BLaER1 treated with 17β-estradiol and CSF1 and Interleukin-3, amounts not matched to agents 10 nM and 100 nM (cell line): ENCODE data around the gene RGS12.
A peak's percentile ranks its signal among the peaks of the same experiment; 100 is the strongest.

Source experiments
- H3K27ac ChIP-seq, 11 experiments: shearing (Covaris generic); formaldehyde crosslinking; 2 replicates each; pipeline ENCODE4 v1.8.1; 2022
- H3K27me3 ChIP-seq, 11 experiments: shearing (Covaris generic); formaldehyde crosslinking; 2 replicates each; pipeline ENCODE4 v1.8.1; 2022
- H3K36me3 ChIP-seq, 11 experiments: shearing (Covaris generic); formaldehyde crosslinking; 2 replicates each; pipeline ENCODE4 v1.8.1; 2022
- H3K4me1 ChIP-seq, 10 experiments: shearing (Covaris generic); formaldehyde crosslinking; 2 replicates each; pipeline ENCODE4 v1.8.1; 2022
- H3K4me2 ChIP-seq, 11 experiments: shearing (Covaris generic); formaldehyde crosslinking; 2 replicates each; pipeline ENCODE4 v1.8.1; 2022
- H3K4me3 ChIP-seq, 10 experiments: shearing (Covaris generic); formaldehyde crosslinking; 2 replicates each; pipeline ENCODE4 v1.8.1; 2022
- H3K9ac ChIP-seq, 11 experiments: shearing (Covaris generic); formaldehyde crosslinking; 2 replicates each; pipeline ENCODE4 v1.8.1; 2022
- H3K9me3 ChIP-seq, 11 experiments: shearing (Covaris generic); formaldehyde crosslinking; replicated peaks in 1 of 11; 2 replicates each; pipeline ENCODE4 v1.8.1; 2022
- H4K20me1 ChIP-seq, 11 experiments: shearing (Covaris generic); formaldehyde crosslinking; 2 replicates each; pipeline ENCODE4 v1.8.1; 2022
- Cebpa-rat ChIP-seq, 11 experiments: shearing (Covaris generic); IDR thresholded peaks; 2 replicates each; pipeline ENCODE4 v1.8.1; 2022

RGS12 gene

GRCh38 chr4:3280466-3280865 lies 12.4 kb upstream of the RGS12 start:
- Histone ChIP-seq H3K4me3 (no peak overlapping the region), H3K27me3 (0 out of 22 replicates have a peak, but pooled peaks cover 0 to 5% (median 0%) of the 10 kb centered on the region in 11 experiments), H3K36me3 (peaks cover 0 to 7% (median 0%) of the 10 kb centered on the region in 11 experiments; a peak in 4 of 22 replicates), H3K27ac (no peak overlapping the region), H3K4me2 (no peak overlapping the region), H3K9ac (no peak overlapping the region), H3K9me3 (peaks cover 31 to 54% (median 48%) of the 10 kb centered on the region in 11 experiments), H3K4me1 (peaks cover 15 to 32% (median 20%) of the 10 kb centered on the region in 10 experiments), H4K20me1 (no peaks in the 10 kb centered on the region)
- TF ChIP-seq Cebpa-rat (IDR thresholded peaks at IDR 0.05), result no peak

GRCh38 chr4:3283483-3283882 lies 9.3 kb upstream of the RGS12 start:
- TF ChIP-seq Cebpa-rat (IDR thresholded peaks at IDR 0.05), result no peak
- Histone ChIP-seq H3K27me3 (peaks cover 0 to 31% (median 0%) of the 10 kb centered on the region in 11 experiments; a peak in 5 of 22 replicates), H3K4me3 (no peak overlapping the region), H3K36me3 (peaks cover 0 to 7% (median 0%) of the 10 kb centered on the region in 11 experiments; a peak in 4 of 22 replicates), H3K27ac (peak overlapping the region in 3 of 11 experiments; percentile 13 to 97 (median 41); a peak in 2 of 22 replicates), H4K20me1 (no peaks in the 10 kb centered on the region; a peak in 2 of 22 replicates), H3K9ac (no peak overlapping the region), H3K4me1 (peaks cover 46 to 61% (median 50%) of the 10 kb centered on the region in 10 experiments), H3K9me3 (peaks cover 31 to 48% (median 44%) of the 10 kb centered on the region in 11 experiments), H3K4me2 (peak overlapping the region in 6 of 11 experiments; percentile 97 to 99 (median 98); a peak in 6 of 22 replicates)

- peak overlapping the region in 5 of 11 experiments; percentile 7 to 97 (median 13); a peak in 4 of 22 replicates for H3K27ac ChIP-seq
- peaks cover 0 to 33% (median 0%) of the 10 kb centered on the region in 11 experiments; a peak in 5 of 22 replicates for H3K27me3 ChIP-seq
- peak overlapping the region in 9 of 11 experiments; percentile 5 to 99 (median 98); a peak in 13 of 22 replicates for H3K4me2 ChIP-seq
- peaks cover 27 to 44% (median 39%) of the 10 kb centered on the region in 11 experiments for H3K9me3 ChIP-seq
- H3K36me3 ChIP-seq, result peaks cover 0 to 3% (median 0%) of the 10 kb centered on the region in 11 experiments; a peak in 2 of 22 replicates
- no peak for TF ChIP-seq Cebpa-rat (IDR thresholded peaks at IDR 0.05)
- H3K4me3 ChIP-seq, result no peak overlapping the region
- no peak overlapping the region for H3K9ac ChIP-seq
- H3K4me1 ChIP-seq, result peaks cover 50 to 65% (median 54%) of the 10 kb centered on the region in 10 experiments
- H4K20me1 ChIP-seq, result peaks cover 0 to 4% (median 0%) of the 10 kb centered on the region in 11 experiments; a peak in 2 of 22 replicates
Observed at GRCh38 chr4:3283916-3284315, 8.9 kb upstream of the RGS12 start.

- Histone ChIP-seq H3K4me3 (peak overlapping the region in 8 of 10 experiments; percentile 55 to 64 (median 59); a peak in 15 of 20 replicates), H3K27me3 (peaks cover 0 to 33% (median 0%) of the 10 kb centered on the region in 11 experiments; a peak in 5 of 22 replicates), H4K20me1 (peaks cover 0 to 5% (median 0%) of the 10 kb centered on the region in 11 experiments; a peak in 2 of 22 replicates), H3K9ac (peak overlapping the region in 10 of 11 experiments; percentile 40 to 87 (median 84); a peak in 19 of 22 replicates), H3K36me3 (no peaks in the 10 kb centered on the region), H3K4me1 (peaks cover 52 to 74% (median 63%) of the 10 kb centered on the region in 10 experiments), H3K4me2 (peak overlapping the region; percentile 88 to 100 (median 98)), H3K9me3 (peaks cover 17 to 35% (median 29%) of the 10 kb centered on the region in 11 experiments), H3K27ac (peak overlapping the region in 10 of 11 experiments; percentile 37 to 97 (median 92); a peak in 20 of 22 replicates)
- no peak for TF ChIP-seq Cebpa-rat (IDR thresholded peaks at IDR 0.05)
Observed at GRCh38 chr4:3284734-3285557, 7.9 kb upstream of the RGS12 start.

GRCh38 chr4:3285558-3286334 lies 7.1 kb upstream of the RGS12 start:
- peak overlapping the region; percentile 88 to 100 (median 98) for H3K4me2 ChIP-seq

GRCh38 chr4:3286335-3287175 lies 6.3 kb upstream of the RGS12 start:
- Histone ChIP-seq H3K27me3 (peaks cover 0 to 33% (median 0%) of the 10 kb centered on the region in 11 experiments; a peak in 5 of 22 replicates), H3K27ac (peak overlapping the region in 10 of 11 experiments; percentile 35 to 97 (median 92); a peak in 19 of 22 replicates), H3K4me1 (peaks cover 60 to 90% (median 79%) of the 10 kb centered on the region in 10 experiments), H3K4me2 (peak overlapping the region; percentile 88 to 100 (median 98)), H4K20me1 (peaks cover 0 to 5% (median 0%) of the 10 kb centered on the region in 11 experiments; a peak in 2 of 22 replicates), H3K36me3 (no peaks in the 10 kb centered on the region), H3K4me3 (peak overlapping the region in 8 of 10 experiments; percentile 55 to 64 (median 59); a peak in 16 of 20 replicates), H3K9ac (peak overlapping the region; percentile 44 to 87 (median 83); a peak in 21 of 22 replicates), H3K9me3 (peaks cover 4 to 20% (median 13%) of the 10 kb centered on the region in 11 experiments)
- no peak; a peak in 1 of 22 replicates for TF ChIP-seq Cebpa-rat (IDR thresholded peaks at IDR 0.05)

More at GRCh38 chr4:3285558-3286334, 7.1 kb upstream of the RGS12 start:
- TF ChIP-seq Cebpa-rat (IDR thresholded peaks at IDR 0.05), result peak in 7 of 11 experiments; percentile 39 to 66 (median 60); a peak in 10 of 22 replicates
- Histone ChIP-seq H4K20me1 (peaks cover 0 to 5% (median 0%) of the 10 kb centered on the region in 11 experiments; a peak in 2 of 22 replicates), H3K4me1 (peaks cover 52 to 82% (median 71%) of the 10 kb centered on the region in 10 experiments), H3K9ac (peak overlapping the region in 10 of 11 experiments; percentile 40 to 87 (median 84); a peak in 21 of 22 replicates), H3K9me3 (peaks cover 12 to 28% (median 22%) of the 10 kb centered on the region in 11 experiments), H3K27ac (peak overlapping the region; percentile 17 to 97 (median 92); a peak in 21 of 22 replicates), H3K36me3 (no peaks in the 10 kb centered on the region), H3K4me3 (peak overlapping the region; percentile 11 to 64 (median 58); a peak in 17 of 20 replicates), H3K27me3 (peaks cover 0 to 33% (median 0%) of the 10 kb centered on the region in 11 experiments; a peak in 5 of 22 replicates)
